Hepatocyte (in vitro differentiated cells): ENCODE data around the gene GABBR2. TPM values are rescaled to one million over a fixed set of nuclear protein-coding genes. Genes with fewer than 3 reads are reported as not detected.

Source experiments
- DNase-seq: peaks from one replicate; pipeline ENCODE4 v3.0.0-alpha.2; 2016; ENCODE audit warnings: low spot score
- H2AFZ ChIP-seq: fragments of 200-600 bp; sonication (generic); 2 replicates; pipeline ENCODE4 v1.6.0; 2016; ENCODE audit warnings: antibody characterized with exemption, mild to moderate bottlenecking
- H3K27ac ChIP-seq: fragments of 200-600 bp; sonication (generic); 2 replicates; pipeline ENCODE4 v1.5.1; 2016; ENCODE audit warnings: mild to moderate bottlenecking
- H3K27me3 ChIP-seq: fragments of 200-600 bp; sonication (generic); 2 replicates; pipeline ENCODE4 v1.6.1; 2016
- H3K36me3 ChIP-seq: fragments of 200-600 bp; sonication (generic); replicated peaks from 2 replicates; pipeline ENCODE4 v1.5.1; 2016; ENCODE audit warnings: low read depth; ENCODE audit not compliant: insufficient read depth
- H3K4me1 ChIP-seq: fragments of 200-600 bp; sonication (generic); 2 replicates; pipeline ENCODE4 v1.5.1; 2016; ENCODE audit warnings: mild to moderate bottlenecking, moderate library complexity; ENCODE audit not compliant: insufficient read depth
- H3K4me2 ChIP-seq: fragments of 200-600 bp; sonication (generic); 2 replicates; pipeline ENCODE4 v1.6.0; 2016
- H3K4me3 ChIP-seq: fragments of 200-600 bp; sonication (generic); 2 replicates; pipeline ENCODE4 v1.5.1; 2016; ENCODE audit warnings: mild to moderate bottlenecking
- H3K79me2 ChIP-seq: fragments of 200-600 bp; sonication (generic); 2 replicates; pipeline ENCODE4 v1.6.0; 2017; ENCODE audit warnings: mild to moderate bottlenecking
- H3K9me2 ChIP-seq: fragments of 200-600 bp; sonication (generic); replicated peaks from 2 replicates; pipeline ENCODE4 v1.6.0; 2017; ENCODE audit warnings: mild to moderate bottlenecking; ENCODE audit not compliant: insufficient read depth
- H3K9me3 ChIP-seq: fragments of 200-600 bp; sonication (generic); 2 replicates; pipeline ENCODE4 v1.5.1; 2016; ENCODE audit warnings: low read depth, mild to moderate bottlenecking
- H4K20me1 ChIP-seq: fragments of 200-600 bp; sonication (generic); 2 replicates; pipeline ENCODE4 v1.6.0; 2016; ENCODE audit warnings: mild to moderate bottlenecking; ENCODE audit not compliant: insufficient read depth, poor library complexity, severe bottlenecking
- CTCF ChIP-seq: fragments of 200-600 bp; sonication (generic); IDR thresholded peaks from 2 replicates; pipeline ENCODE4 v1.5.1; 2016; ENCODE audit warnings: antibody characterized with exemption, mild to moderate bottlenecking; ENCODE audit not compliant: poor library complexity
- EZH2 ChIP-seq: fragments of 200-600 bp; sonication (generic); IDR thresholded peaks from 2 replicates; pipeline ENCODE4 v1.6.1; 2016; ENCODE audit warnings: antibody characterized with exemption, mild to moderate bottlenecking, borderline replicate concordance
- EZH2phosphoT487 ChIP-seq: fragments of 200-600 bp; sonication (generic); IDR thresholded peaks from one replicate; pipeline ENCODE4 v1.6.1; 2018; ENCODE audit warnings: antibody characterized with exemption, mild to moderate bottlenecking, low read depth, moderate library complexity; ENCODE audit not compliant: unreplicated experiment, severe bottlenecking
- WGBS: methylation state at CpG from one replicate; pipeline ENCODE4 v1.1.6; 2016; ENCODE audit warnings: low lambda C conversion rate; ENCODE audit errors: missing lambda C conversion rate; 5-methylcytosine and 5-hydroxymethylcytosine counted together
- polyA plus RNA-seq: library from polyadenylated mRNA; unstranded; fragments of >200 nt; fragmentation: Nextera tagmentation; extraction: Ambion mirVana; gene quantifications from 2 replicates; pipeline ENCODE4 v1.2.1, GENCODE V29; 2016
- total RNA-seq: library from RNA; depleted of rRNA; stranded (reverse); fragments of >200 nt; gene quantifications from 2 replicates; pipeline ENCODE4 v1.2.3, GENCODE V29; 2014

The GABBR2 gene
- total and polyA plus RNA-seq, 2 experiments from 2014 or later: 0.20 to 0.28 TPM

- H3K36me3 ChIP-seq: no peaks in the 10 kb centered on the region
- H3K9me3 ChIP-seq: no peaks in the 10 kb centered on the region
- WGBS: 93% methylated on average over 5 of the region's 5 CpGs
- H3K79me2 ChIP-seq: no peaks in the 10 kb centered on the region
- no peaks in the 10 kb centered on the region for H3K27me3 ChIP-seq
- no peak overlapping the region for H3K4me3 ChIP-seq
- H4K20me1 ChIP-seq: no peaks in the 10 kb centered on the region
- DNase-seq: no peak
- H2AFZ ChIP-seq: no peak overlapping the region
- H3K27ac ChIP-seq: no peak overlapping the region
- H3K4me1 ChIP-seq: no peaks in the 10 kb centered on the region
- TF ChIP-seq EZH2 (no peak), CTCF (no peak), EZH2phosphoT487 (no peak)
- no peaks in the 10 kb centered on the region for H3K9me2 ChIP-seq
- no peak overlapping the region for H3K4me2 ChIP-seq
Measured at GRCh38 chr9:98333703-98334582, 374.8 kb downstream of the GABBR2 start.

DNA sequence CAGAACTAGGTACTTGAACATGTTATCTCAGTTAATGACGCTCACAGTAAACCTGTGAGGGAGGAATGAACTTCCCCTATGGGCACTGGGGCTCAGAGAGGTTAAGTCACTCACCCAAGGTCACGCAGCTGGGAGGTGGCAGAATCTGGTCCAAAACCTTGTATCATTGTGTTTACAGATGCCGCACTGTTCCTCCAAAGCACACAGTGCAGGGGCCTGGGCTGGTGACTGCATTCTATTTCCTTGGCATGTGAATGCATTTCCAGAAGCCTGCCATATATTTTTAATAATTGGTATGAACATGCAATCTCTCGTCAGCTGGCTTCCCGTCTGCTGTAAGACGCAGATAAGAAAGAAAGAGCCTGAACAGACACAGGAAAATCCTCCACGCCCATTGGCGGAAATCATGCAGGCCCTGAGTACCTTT lies 376.3 kb downstream of the GABBR2 start:
- H3K4me1 ChIP-seq: no peaks in the 10 kb centered on the region
- TF ChIP-seq EZH2: no peak
- no peak for TF ChIP-seq CTCF
- no peak for TF ChIP-seq EZH2phosphoT487
- H3K9me3 ChIP-seq: no peaks in the 10 kb centered on the region
- H3K36me3 ChIP-seq: no peaks in the 10 kb centered on the region
- H4K20me1 ChIP-seq: no peaks in the 10 kb centered on the region
- no peaks in the 10 kb centered on the region for H3K9me2 ChIP-seq
- no peaks in the 10 kb centered on the region for H3K79me2 ChIP-seq
- no peak overlapping the region for H2AFZ ChIP-seq
- no peak overlapping the region for H3K4me2 ChIP-seq
- H3K4me3 ChIP-seq: no peak overlapping the region
- DNase-seq: no peak
- H3K27me3 ChIP-seq: no peaks in the 10 kb centered on the region
- 77% methylated on average over 8 of the region's 8 CpGs for WGBS
- H3K27ac ChIP-seq: no peak overlapping the region

DNA sequence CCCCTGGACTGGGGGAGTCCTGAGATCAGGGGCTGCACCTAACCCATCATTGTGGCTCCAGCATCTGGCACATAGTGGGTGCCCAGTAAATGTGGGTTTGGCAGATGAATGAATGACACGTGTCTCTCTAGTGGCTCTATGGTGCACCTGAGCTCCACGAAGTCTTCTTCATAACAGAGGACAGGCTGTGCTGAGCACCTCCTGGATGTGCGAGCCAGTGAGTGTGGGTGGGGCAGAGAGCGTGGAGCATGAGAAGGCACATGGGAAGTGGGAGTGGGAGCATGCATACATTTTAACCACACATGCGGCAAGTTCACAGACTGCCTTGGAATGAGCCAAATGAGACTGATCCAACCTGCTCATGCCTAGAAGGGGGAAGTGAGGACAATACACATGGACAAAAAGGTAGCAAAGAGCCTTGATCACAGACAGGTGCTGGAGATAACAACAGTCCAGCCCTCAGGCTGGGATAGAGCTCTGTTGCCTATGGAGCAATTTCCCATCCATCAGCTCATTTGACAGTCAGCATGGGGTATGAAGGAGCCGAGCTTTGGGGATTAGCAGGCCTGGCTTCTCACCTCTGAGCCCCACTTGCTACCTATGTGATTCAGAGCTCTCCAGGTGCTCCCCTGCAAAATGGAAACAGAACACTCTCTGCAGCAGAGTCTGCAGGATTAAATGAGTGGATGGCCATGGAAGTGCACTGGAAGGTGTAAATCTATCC lies 377.0 kb downstream of the GABBR2 start:
- Histone ChIP-seq H2AFZ (no peak overlapping the region), H3K9me2 (no peaks in the 10 kb centered on the region), H4K20me1 (no peaks in the 10 kb centered on the region), H3K27me3 (no peaks in the 10 kb centered on the region), H3K27ac (no peak overlapping the region), H3K9me3 (no peaks in the 10 kb centered on the region), H3K4me1 (no peaks in the 10 kb centered on the region), H3K79me2 (no peaks in the 10 kb centered on the region), H3K4me2 (no peak overlapping the region), H3K36me3 (no peaks in the 10 kb centered on the region), H3K4me3 (no peak overlapping the region)
- 75% methylated on average over 6 of the region's 6 CpGs for WGBS
- TF ChIP-seq EZH2phosphoT487: no peak
- no peak for TF ChIP-seq CTCF
- TF ChIP-seq EZH2: no peak
- no peak for DNase-seq
